Stimulated activated CD4-positive, alpha-beta T cell treated with anti-CD3 and anti-CD28 coated beads, Interleukin-1b, Interleukin-23, amount 100 ng/mL, for 4 hours (primary cell): ENCODE data around the gene SASH1.

Experiments used
- DNase-seq, 2 donors: peaks; one replicate each; pipeline ENCODE4 v3.0.0-alpha.2; 2020; ENCODE audit warnings: low read depth in 2 of 2

SASH1 gene

DNA sequence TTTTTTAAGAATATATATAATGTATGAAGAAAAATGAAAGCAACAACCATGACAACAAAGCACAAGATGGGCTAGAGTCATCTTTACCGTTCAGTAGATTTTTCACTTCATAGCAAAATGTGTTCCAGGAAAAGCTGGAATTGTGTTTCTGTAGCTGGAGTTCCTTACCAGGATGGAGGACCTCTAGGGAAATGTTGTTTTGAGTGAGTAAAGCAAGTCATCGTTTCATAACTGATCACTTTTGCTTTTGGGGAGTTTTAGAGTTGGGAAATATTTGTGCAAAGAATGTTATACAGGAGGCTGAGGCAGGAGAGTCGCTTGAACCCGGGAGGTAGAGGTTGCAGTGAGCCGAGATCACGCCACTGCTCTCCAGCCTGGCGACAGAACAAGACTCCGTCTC is 151.6 kb downstream of the SASH1 start:
- DNase-seq: no peak

DNA sequence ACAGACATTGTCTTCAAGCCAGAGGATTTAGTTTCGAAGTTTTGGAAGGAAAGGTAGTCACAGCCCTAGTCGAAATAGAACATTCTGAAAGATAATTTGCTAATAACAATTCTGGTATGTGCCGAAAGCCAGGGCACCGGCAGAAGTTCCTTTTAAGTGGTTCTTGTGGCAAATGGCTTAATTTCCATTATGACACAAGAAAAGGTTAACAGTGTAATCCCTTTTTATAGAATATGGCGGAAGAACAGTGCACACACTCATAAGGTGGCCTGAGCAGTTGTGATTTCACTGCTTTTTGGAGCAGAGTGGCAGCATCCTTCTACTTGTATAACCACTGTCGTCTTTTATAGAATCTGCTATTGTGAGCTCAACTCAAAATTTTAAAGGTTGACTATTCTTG is 152.4 kb downstream of the SASH1 start:
- no peak for DNase-seq

DNA sequence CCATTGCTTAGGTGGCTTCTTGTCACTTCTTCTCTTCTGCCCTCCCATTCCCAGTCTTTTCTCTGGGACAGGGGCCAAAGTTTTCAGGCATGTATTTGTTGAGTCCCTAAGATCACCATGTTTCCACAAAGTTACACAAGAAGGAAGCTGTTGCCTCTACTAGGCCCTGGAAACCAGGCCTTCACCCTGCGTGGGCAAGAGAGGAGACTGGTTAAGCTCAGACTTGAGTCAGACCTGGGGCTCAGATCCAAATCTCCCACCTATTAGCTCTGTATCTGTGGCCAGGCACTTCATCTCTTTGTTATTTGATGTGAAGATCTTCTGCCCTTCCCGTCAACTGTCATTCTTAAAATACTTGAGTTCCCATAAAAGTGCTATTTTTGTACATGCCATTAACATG is 154.6 kb downstream of the SASH1 start:
- DNase-seq: no peak

DNA sequence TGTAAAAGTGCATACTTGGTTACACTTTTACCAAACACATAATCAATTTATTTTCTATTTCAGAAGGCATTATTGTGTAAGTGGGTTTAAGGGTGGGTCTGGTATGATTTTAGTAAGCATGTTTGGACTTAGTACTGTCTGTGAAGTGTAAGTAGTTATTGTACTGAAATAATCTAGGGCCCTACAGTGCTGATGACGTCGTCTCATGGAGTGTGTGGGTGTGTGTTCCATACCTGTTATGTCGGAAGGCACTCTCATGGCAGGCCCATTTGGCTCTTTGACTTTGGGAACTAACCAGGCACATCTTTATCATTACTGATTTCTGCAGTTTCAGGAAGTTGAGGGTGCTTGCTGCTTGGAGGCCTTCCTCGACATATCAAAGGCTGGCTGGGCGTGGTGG is 155.1 kb downstream of the SASH1 start:
- DNase-seq: no peak

DNA sequence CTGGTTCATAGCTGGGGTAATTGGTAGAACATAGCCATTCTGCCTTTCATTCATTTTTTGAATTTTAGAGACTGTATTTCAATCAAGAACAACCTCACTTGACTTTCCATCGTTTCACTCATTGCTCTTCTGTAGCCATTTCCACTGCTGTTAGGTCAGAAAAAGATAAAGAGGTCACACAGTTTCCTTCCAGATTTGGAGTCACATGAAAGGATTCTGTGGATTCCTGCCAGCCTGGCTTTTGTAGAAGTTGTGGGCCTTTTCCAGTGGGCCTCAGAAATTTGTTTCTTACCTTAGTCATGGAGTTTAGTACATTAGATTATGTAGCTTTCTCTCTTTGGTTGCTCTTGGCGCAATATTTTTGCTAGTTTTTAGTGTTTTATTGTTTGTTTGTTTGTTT is 157.8 kb downstream of the SASH1 start:
- DNase-seq: no peak

DNA sequence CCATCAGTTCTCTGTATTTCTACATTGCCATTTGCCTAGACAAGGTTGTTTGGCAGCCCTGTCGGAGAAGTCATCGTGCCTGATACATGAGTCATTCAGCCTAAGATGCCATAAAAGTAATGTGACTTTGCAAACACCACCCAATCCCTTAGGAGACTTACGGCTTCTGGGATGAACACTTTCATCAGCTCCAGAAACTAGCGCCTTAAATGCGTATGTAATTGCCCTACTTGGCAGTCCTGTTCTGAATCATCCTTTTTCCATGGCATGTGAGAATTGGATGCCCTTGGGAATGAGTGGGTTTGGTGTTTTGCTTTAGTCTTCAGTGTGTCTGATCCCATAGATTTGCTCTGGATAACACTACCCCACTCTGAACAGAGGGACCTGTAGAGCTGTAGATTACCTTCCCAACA is 158.5 kb downstream of the SASH1 start:
- DNase-seq: no peak

DNA sequence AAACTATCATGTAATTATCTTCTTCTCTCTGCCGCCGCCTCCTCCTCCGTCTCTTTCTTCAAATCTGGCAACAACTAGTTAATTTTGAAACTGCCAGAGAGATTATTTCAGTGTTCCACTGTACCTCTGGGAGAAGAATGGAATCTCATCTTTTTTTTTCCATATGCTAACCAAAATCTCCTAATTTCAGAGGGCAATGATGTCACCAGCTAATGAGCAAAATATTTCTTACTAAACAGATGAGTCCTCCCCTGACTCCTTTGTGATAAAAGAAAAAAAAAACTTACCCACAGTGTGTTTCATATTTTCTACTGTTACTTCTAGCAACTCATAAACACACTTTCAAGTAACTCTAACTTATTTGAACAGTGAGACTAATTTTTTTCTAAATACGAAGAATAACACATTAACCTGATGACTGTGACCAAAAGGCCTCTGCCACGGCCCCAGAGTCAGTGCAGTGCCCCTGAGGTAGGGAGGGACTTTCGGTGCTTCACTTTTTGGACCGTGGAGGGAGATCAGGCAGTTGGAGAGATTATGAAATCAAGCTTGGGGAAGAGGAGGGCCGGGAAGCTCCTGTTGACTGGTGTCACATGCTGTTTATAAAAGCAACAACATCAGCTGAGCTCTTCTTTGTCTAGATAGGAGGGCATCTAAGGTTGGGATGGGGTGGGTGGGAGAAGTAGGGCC is 159.6 kb downstream of the SASH1 start:
- DNase-seq: no peak

DNA sequence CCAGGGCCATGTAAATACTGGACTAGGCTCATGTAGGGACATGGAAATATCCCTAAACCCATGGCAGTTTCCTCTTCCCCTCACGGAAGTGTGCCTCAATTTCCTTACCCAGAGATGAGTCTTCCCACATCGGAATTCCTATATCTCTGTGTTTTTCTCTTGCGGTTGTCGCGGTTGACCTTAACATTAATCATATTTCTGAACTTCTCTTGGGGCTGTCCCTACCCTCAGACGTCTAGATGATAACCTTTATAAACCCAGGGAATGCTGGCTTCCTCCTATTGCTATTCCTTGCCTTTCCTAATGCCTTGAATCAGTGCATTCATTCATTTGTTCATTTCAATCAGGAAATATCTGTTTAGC is 160.1 kb downstream of the SASH1 start:
- DNase-seq: no peak

DNA sequence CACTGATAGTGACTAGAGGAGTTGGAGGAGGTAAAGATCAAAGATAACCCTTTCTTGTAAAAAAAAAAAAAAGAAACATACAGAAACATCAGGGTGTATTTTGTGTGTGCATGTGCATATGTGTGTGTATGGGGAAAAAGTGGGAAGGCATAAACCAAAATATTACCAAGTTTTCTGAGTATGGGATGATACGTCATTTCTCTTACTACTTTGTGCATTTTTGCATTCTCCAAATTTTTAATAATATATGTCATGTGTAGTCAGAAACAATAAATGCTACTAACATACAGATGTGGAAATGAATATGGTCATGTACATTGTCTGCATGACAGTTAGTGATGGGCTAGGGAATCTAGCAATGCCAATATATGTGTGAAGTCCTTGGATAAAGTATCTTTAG is 161.1 kb downstream of the SASH1 start:
- no peak for DNase-seq

DNA sequence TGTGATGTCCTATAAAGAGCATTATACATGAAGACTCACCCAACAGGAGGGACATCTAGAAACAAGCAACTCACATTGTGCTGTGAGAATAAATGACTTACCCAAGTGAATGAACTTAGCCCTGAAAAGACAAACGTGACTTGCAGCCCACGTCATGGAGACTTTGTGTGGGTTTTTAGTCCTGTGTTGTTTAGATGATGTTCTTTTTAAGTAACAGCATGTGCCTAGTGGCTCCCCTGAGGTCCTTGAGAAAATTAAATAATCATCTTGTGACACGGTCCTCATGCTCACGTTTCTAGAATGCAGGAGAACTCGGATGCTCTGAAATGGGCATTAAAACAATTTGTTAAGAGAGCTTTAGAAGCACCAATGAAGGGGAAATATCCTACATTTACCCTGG is 165.1 kb downstream of the SASH1 start:
- DNase-seq: no peak

DNA sequence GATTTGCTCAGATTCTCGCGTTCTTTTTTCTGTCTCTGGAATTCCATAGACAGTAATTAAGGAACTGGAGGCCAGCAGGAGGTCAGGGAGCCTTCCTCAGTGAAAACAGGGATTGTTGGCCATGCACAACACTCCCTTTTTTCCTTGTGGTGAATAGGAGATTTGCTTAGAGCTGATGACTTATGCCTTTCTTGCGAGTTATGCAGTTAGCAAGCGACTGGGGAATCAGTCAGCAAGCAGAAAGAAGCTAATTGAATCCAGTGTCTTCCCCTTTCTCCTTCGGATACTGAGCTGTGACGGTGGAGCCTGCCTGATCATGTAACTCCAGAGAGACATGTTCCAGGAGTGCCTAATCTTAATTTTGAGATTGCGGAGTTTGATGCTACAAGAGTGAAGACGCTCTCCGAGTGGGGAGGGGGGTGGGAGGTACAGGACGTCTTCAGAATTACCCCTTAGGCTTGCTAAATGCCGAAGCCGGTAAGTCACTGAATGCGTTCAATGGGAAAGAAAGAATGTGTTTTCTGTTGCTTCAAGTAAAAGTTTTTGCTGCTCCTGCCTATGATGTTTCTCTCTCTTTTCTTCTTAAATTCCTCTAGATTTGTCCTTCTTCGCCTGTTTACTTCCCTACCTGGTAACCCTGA is 165.9 kb downstream of the SASH1 start:
- no peak for DNase-seq

DNA sequence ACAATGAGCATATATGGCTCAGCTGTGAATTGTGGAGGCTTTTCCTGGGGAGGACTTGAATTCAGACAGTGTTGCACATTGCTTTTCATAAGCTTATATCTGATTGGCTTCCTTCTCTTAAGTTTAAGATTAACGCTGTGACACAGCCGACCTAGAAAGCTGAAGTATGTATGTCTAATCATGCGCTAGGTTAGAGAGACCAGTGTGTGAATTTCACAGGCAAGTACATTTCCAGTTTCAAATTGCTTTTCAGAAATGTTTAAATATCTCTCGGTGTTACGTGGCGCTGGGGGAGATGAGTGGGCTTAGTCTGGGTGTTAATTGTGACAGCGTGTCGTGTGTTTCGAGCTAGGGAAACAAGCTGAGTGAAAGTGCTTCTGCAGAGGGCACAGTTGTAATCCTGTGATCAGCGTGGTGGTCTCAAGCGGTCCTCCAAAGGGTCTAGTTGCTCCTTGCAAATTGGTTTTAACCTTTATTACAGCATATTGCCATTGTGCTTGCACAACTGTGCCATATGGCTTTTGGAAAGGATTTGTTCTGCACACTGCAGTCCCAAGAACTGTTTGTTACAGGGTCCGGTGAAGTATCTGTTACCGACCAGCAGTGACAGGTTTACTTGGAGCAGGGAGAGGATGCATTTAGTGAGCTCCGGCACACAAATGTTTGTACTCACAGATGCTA is 166.6 kb downstream of the SASH1 start:
- no peak for DNase-seq

DNA sequence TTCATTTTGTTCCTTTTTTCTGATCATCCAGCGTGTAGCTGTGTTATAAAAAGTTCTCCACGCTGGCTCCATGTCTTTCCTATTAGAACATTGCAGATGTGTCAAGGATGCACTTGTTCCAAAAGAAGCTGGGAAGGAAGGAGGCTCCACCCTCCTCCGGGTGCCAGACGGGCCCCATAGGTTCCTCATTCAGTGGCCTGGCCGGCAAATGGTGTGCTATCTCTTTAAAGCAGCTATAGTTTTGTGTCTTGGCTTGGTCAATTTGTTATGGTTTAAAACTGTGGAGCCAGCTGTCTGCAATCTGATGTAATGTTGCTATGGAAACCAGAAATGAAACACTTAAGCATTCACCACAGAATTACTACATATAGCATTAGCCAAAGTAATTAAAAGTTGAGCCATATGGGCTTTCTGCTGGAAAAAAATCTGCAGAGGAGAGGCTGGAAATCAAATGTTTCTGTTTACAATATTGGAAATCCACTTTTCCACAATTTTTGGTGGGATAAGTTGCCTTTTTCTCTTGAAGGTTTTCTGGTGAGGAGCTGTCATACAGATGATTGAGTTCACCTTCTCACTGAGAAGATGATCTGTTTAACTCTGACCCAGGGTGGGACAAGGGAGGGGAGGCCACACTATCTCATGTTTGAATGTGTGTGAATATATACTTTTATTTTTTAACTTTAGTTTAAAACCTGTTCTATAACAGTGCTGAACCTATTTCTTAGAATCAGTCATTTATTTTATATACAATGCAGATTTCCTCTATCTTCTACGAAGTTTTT is 167.4 kb downstream of the SASH1 start:
- no peak for DNase-seq

DNA sequence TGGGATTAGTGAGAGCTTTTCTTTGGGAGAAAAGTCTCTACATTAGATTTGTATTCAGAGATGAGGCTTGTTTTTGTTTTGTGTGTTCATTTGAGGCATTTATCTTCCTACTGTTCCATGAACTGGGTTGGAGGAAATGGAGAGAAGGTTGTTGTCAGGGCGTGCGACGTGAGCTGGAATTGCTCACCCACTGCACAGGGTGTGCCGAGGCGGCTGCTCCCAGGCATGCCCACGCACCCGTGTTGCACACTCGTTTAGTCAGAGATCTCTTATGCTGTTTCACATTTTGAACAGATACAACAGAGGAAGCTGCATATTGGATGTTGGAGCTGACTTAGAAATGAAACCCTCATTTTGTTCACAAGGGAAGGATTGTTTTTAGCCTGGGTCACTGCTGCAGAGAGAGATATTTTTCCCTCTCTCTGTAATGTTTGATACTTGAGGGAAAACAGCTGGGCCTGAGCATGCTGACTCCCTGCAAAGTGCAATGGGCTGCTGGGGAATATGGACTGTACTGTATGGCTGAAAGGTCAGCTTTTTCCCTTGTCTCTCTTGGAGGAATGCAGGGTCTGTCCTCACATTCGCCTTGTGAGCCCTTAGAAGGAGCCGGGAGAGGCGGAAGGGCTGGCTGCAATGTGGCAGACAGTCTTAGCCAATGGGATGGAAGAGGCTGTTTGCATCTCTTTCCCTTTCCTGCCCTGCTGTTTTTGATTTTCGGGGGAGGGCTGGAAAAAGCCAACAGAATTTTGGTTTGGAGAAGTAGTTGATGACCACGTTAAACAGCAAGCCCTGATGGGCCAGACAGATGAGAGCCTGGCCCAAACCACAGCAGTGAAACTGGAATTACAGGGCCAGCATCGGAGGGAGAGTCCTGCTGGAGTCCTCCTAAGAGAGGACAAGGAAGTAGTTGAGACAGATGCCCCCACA is 170.8 kb downstream of the SASH1 start:
- no peak for DNase-seq

DNA sequence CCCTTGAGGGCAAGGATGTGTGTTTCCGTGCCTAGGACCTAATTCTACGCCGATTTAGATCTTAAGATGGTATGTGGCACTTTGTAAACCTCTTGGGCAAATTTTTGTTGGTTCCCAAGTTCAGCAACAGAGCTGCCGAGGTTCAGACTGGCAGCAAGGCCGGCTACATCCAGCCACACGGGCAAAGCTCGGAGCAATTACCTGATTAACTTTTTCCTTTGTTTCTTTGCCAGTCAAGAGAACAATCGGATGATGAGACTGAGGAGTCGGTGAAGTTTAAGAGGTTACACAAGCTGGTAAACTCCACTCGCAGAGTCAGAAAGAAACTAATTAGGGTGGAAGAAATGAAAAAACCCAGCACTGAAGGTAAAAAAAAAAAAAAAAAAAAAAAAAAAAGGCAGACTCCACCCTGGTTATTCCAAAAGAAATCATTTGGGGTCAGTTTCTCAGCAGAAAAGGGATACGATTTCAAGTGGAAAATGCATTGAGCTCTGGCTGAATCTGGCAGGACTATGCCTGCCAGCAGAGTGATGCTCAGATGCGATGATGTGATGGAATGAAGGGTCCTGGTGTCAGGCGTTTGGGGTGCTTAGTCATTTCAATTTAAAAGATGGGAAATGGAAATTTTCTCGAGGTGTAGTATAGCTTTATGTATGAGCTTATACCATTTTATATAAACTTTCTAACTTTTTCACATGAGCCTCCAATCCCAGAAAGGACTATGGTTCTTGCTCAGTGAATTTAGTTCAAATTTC is 171.6 kb downstream of the SASH1 start:
- no peak for DNase-seq

DNA sequence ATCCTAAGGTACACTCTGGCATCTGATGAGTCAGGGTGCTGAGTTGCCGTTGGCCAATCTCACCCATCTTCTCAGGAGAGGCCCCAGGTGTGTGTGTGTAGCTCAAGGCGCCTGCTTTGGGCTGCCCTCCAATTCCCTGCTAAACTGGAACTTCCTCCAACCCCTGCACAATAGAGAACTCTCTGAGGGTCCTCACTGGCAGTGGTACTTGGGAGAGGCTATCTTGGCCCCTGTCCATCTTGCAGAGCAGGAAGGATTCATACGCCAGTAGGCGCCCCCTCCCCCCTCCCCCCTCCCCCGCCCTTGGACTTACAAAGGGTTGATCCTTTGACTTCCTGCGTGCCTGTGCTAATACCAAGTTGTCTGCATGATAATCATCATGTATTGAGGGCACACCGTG is 173.6 kb downstream of the SASH1 start:
- no peak for DNase-seq

DNA sequence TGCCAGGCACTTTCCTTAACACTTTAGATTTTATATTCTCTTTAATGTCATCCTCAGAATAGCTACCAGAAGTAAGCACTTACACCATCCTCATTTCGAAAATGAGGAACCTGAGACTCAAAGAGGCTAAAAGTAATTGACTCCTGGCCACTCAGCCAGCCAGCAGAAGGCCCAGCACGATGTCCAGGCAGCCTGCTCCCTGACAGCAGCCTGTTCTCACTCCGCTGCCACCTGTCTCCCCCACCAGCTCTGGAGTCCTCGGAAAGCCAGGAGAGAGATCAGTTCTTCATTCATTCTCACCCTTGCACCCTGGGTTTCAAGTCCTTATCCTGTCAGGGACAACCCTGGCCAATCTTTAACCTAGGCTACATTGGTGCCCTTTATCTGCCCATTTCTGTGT is 174.0 kb downstream of the SASH1 start:
- no peak for DNase-seq

DNA sequence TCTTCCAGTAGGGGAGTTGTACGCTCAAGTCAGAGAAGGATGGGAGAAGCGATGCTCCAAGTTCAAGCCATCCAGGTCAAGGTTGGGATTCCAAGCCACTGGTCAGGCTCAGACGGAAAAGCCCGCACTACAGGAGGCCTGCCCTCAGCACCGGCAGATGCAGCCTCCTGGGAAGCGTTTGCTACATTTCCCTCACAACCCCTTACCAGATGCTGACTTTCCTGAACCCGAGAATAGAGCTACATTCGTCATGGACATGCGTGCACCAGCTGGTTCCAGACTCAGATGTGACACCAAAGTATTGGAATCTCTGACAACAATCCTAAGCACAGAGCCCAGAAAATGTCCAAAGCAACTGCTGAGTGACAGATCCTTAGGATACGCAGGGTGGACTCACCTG is 174.8 kb downstream of the SASH1 start:
- DNase-seq: no peak

DNA sequence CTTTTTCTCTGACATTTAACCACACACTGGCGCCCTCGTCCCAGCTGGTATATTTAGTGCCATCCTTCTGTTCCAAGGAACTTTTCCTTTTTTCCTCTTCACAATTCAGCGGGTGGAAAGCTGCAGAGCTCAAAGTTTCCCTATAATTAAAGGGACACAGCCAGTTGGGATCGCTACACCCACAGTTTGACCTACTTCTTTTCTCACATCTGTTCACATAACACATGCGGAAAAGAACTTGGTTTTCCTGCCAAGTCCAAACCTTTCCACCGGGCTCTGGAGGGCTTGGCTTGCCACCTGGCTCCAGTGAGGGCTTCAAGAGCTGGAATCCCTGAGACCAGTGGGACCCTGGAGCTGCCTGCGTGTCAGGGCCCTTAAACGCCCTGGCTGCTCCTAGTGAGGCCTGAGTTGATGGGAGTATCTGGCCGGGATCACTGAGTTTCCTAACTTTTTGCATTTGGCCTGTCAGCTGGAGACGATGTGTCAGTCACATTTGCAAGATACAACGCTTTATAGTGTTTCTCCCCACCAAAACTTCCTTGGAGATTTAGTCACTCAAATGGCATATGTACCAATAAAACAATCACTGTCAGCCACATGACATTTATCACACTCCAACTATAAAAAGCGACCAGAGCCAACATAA is 176.0 kb downstream of the SASH1 start:
- no peak for DNase-seq

DNA sequence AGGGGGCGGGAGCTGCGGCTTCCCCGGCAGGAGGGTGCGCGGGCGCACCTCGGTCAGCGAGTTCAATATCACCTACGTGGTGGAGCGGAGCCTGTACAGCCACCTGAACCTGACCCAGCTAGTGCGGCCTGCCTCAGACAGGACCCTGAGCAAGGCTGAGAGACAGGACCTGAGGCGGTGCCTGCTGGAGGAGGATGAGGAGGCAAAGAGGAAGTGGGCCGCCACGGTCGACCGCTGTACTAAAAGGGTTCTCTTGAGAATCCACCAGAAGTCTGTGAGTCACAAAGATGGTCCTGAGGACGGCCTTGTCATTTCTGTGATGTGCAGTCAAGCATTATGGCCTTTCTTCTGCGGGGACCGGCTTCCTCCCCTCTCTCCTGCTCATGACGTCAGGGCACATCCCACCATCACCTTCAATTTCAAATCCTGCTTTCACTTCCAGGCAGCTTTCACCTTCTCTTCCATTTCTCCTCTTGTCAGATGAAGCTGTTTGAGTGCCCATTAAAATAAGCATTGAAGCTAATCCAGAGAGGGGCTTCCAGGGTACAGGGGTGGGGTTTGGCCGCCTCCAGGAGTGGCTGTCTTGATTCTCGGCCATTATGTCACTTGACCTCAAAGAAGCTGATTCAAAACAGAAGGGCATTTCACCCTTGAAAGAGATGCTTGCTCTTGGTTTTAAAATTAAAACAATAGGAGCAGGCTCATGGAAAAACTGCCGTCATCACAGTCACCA is 177.6 kb downstream of the SASH1 start:
- DNase-seq: no peak
